Tibial artery (tissue), 4 donors: ENCODE data around the gene SND1.

Experiments used
- DNase-seq, 2 donors: peaks; one replicate each; pipeline ENCODE4 v3.0.0-alpha.2; 2019
- H3K27ac ChIP-seq, 2 donors: fragments of 200-600 bp; sonication (generic) in 1 of 2; 1 replicate in 1 of 2; 2 replicates in 1 of 2; pipeline ENCODE4 v1.5.1; 2018 to 2019; ENCODE audit warnings: mild to moderate bottlenecking in 1 of 2
- H3K27me3 ChIP-seq, 2 donors: fragments of 200-600 bp; sonication (generic) in 1 of 2; one replicate each; pipeline versions ENCODE4 v1.5.1 to v1.6.0; 2016 to 2019
- H3K36me3 ChIP-seq, 3 donors: fragments of 200-600 bp; sonication (generic) in 2 of 3; one replicate each; pipeline ENCODE4 v1.5.1; 2016 to 2019; ENCODE audit warnings: mild to moderate bottlenecking in 2 of 3
- H3K4me1 ChIP-seq, 4 donors: fragments of 200-600 bp; sonication (generic) in 2 of 4; 1 replicate in 3 of 4; 2 replicates in 1 of 4; pipeline ENCODE4 v1.5.1; 2016 to 2019
- H3K4me3 ChIP-seq, 2 donors: fragments of 200-600 bp; sonication (generic) in 1 of 2; 1 replicate in 1 of 2; 2 replicates in 1 of 2; pipeline ENCODE4 v1.5.1; 2018 to 2019; ENCODE audit warnings: mild to moderate bottlenecking in 2 of 2
- H3K9me3 ChIP-seq, 3 donors: fragments of 200-600 bp; sonication (generic) in 1 of 3; one replicate each; pipeline ENCODE4 v1.5.1; 2016 to 2019
- intact Hi-C: fragments of 100-400 bp; cut with DNase I; formaldehyde crosslinking; loops from one replicate; pipeline ENCODE4 v1.15.0; 2023; ENCODE audit warnings: low total_unique reads
- TF ChIP-seq, protein P1 (sequence below), 2 experiments: fragments of 200-600 bp in 1 of 2; fragments of 450-650 bp in 1 of 2; IDR thresholded peaks; one replicate each; pipeline ENCODE4 v1.5.1; 2017 to 2019; ENCODE audit warnings: antibody characterized with exemption in 2 of 2, mild to moderate bottlenecking in 1 of 2, moderate library complexity in 1 of 2

SND1 gene

DNA sequence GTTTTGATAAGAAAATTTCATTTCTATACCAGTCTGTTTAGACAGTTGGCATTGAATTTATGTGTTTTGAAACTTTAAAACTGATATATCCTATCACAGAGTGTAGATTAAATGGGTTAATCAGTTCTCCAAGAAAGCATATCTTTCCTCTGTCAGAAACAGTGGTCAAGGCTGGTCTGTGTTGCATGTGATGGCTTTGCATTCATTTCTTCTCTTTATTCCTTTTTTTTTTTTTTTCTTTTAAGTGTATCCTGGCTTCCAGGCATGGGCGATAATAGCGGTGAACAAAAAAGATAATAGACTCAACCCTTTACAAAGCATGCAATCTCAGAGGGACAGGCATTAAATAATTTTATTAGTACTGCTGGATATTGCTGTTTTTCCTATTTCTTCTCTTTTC, 242.6 kb downstream of the SND1 start:
- intact Hi-C loops, result no loop called here
- TF ChIP-seq, protein P1, sequence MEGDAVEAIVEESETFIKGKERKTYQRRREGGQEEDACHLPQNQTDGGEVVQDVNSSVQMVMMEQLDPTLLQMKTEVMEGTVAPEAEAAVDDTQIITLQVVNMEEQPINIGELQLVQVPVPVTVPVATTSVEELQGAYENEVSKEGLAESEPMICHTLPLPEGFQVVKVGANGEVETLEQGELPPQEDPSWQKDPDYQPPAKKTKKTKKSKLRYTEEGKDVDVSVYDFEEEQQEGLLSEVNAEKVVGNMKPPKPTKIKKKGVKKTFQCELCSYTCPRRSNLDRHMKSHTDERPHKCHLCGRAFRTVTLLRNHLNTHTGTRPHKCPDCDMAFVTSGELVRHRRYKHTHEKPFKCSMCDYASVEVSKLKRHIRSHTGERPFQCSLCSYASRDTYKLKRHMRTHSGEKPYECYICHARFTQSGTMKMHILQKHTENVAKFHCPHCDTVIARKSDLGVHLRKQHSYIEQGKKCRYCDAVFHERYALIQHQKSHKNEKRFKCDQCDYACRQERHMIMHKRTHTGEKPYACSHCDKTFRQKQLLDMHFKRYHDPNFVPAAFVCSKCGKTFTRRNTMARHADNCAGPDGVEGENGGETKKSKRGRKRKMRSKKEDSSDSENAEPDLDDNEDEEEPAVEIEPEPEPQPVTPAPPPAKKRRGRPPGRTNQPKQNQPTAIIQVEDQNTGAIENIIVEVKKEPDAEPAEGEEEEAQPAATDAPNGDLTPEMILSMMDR (IDR thresholded peaks at IDR 0.05), result no peak
- H3K4me3 ChIP-seq, result no peak overlapping the region

DNA sequence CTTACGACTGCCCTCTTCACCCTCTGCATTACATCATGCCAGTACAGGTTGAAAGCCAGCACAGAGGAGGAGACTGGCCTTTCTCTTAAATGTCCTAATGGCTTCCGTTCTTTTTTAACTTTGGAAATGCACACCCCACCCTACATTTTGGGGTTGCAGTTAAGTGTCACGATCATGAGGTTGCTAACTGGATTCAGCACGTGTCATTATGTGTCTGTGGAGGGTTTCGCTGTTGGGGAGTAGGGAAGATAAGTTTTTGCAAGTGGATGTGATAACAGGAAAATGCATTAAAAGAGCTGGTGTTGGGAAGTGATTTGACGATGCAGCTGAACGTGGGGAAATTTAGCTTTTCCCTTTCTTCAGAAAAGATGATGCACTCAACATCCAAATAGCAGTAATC, 243.4 kb downstream of the SND1 start:
- intact Hi-C loops, result no loop called here
- TF ChIP-seq, protein P1 (IDR thresholded peaks at IDR 0.05), result no peak
- Histone ChIP-seq H3K36me3 (peaks cover 0 to 9% (median 0%) of the 10 kb centered on the region in 3 donors), H3K4me1 (peaks cover 0 to 17% (median 2%) of the 10 kb centered on the region in 4 donors), H3K27me3 (no peaks in the 10 kb centered on the region), H3K4me3 (no peak overlapping the region), H3K27ac (no peak overlapping the region), H3K9me3 (no peaks in the 10 kb centered on the region)
- no peak for DNase-seq

More for the DNA sequence above, 242.6 kb downstream of the SND1 start:
- no peak for DNase-seq
- H3K36me3 ChIP-seq, result peaks cover 0 to 9% (median 0%) of the 10 kb centered on the region in 3 donors
- no peaks in the 10 kb centered on the region for H3K27me3 ChIP-seq
- H3K27ac ChIP-seq, result no peak overlapping the region
- peaks cover 0 to 10% (median 0%) of the 10 kb centered on the region in 4 donors for H3K4me1 ChIP-seq
- no peaks in the 10 kb centered on the region for H3K9me3 ChIP-seq

DNA sequence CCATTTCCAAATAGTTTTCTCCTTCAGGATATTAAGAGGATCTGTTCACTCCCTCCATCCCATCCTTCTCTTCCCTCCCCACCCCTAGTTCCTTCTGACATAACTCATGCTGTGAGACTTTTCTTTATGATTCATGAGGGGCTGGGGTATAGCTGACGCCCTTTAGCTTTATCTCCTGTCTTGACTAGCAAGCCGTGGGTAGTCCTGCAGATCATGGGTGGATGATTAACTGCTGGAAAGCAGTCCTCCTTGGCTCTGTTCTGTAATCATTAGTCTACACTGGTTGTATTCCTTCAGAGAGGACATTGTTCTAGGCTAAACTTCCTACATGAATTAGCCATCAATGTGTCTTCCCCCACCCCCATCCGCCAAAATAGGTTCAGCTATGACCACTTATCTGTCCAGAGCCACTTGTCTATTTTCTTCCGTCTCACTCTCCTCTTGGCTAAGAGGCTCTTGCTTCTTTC, 243.9 kb downstream of the SND1 start:
- intact Hi-C loops, result no loop called here
- TF ChIP-seq, protein P1 (IDR thresholded peaks at IDR 0.05), result no peak
- H3K36me3 ChIP-seq, result peaks cover 0 to 9% (median 0%) of the 10 kb centered on the region in 3 donors
- no peak overlapping the region for H3K4me3 ChIP-seq
- H3K27me3 ChIP-seq, result no peaks in the 10 kb centered on the region
- H3K4me1 ChIP-seq, result peaks cover 0 to 21% (median 4%) of the 10 kb centered on the region in 4 donors
- no peak for DNase-seq
- H3K27ac ChIP-seq, result no peak overlapping the region
- H3K9me3 ChIP-seq, result no peaks in the 10 kb centered on the region

DNA sequence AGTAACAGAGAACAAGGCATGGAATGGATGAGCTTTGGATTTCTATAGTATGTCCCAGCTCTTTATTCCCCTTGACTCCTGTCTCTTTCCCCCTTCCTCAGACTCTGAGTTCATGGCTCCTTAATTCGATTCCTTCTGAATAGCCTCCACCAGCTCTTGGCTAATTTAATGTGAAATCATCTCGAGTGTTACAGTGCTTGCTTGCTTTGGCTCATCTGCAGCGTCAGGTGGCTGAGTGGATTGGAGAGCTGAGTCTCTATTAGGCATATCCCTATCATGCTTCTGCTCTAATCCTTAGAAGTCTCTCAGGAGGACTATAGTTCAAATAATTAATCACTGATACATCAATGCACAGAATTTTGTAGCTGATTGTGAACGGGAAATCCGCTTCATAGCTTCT, 244.7 kb downstream of the SND1 start:
- TF ChIP-seq, protein P1 (IDR thresholded peaks at IDR 0.05), result no peak
- Histone ChIP-seq H3K36me3 (peaks cover 0 to 6% (median 0%) of the 10 kb centered on the region in 3 donors), H3K27me3 (no peaks in the 10 kb centered on the region), H3K4me1 (peaks cover 0 to 30% (median 7%) of the 10 kb centered on the region in 4 donors), H3K27ac (no peak overlapping the region), H3K9me3 (no peaks in the 10 kb centered on the region), H3K4me3 (no peak overlapping the region)
- no peak for DNase-seq
- intact Hi-C loops, result no loop called here

DNA sequence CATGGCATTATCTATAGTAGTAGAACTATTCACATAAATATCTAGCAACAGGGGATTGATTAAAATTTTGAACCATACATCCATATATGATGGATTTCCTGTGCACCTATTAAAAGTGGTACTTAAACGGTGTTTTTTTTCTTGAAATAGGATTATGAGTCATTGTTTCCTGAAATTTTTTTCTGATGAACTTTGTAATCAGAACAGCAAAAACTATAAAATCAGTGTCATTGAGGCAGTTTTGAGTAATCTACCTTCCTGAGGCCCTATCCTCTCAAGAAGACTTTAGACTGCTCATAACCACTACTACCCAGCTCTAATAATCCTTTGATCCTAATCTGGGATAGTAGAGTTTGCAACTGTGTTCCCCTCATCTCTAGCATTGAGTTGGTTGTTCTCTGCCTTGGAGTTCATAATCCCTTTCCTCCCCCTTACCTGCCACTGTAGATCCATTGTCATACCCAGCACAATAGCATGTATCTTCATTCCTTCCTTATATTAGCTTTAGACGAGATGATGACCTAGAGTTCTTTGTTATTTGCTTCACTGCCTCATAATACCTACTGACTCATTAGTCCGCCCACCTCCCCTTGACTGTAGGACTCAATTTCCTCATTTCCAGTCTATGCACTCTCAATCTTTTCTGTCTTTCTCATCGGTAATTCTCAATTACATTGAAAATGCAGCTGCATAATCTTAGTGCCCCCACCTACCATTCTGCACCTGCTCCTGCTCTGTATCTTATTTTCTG, 245.9 kb downstream of the SND1 start:
- peaks cover 0 to 34% (median 7%) of the 10 kb centered on the region in 4 donors for H3K4me1 ChIP-seq
- intact Hi-C loops, result no loop called here
- H3K4me3 ChIP-seq, result no peak overlapping the region
- no peak overlapping the region for H3K27ac ChIP-seq
- H3K36me3 ChIP-seq, result no peaks in the 10 kb centered on the region
- TF ChIP-seq, protein P1 (IDR thresholded peaks at IDR 0.05), result no peak
- DNase-seq, result no peak
- H3K9me3 ChIP-seq, result no peaks in the 10 kb centered on the region
- H3K27me3 ChIP-seq, result no peaks in the 10 kb centered on the region
